RWPE2 (cell line): ENCODE measurements around the gene LIMS1.
"Not testable (repeated sequence)": the region's sequence is repeated elsewhere in the genome, so short reads cannot be mapped to it uniquely, and the experiment has no call there.

Experiments used
- ATAC-seq: fragments of 200-7000 bp; cut with Tn5 transposase; 3 replicates; pipeline ENCODE4 v1.9.1; 2021; ENCODE audit warnings: low read depth
- DNase-seq: peaks from one replicate; pipeline ENCODE4 v3.0.0-alpha.2; 2020; ENCODE audit warnings: low spot score
- H3K27ac ChIP-seq: fragments of 450-650 bp; 2 replicates; pipeline ENCODE4 v1.5.1; 2017; ENCODE audit warnings: mild to moderate bottlenecking; ENCODE audit not compliant: poor library complexity, severe bottlenecking
- H3K27me3 ChIP-seq: fragments of 250-450 bp; sonication (Bioruptor Pico); 2 replicates; pipeline ENCODE4 v1.5.1; 2021; ENCODE audit warnings: mild to moderate bottlenecking, moderate library complexity; ENCODE audit not compliant: insufficient read depth, poor library complexity, severe bottlenecking
- H3K36me3 ChIP-seq: fragments of 250-450 bp; sonication (Bioruptor Pico); 2 replicates; pipeline ENCODE4 v1.5.1; 2020; ENCODE audit warnings: low read depth, mild to moderate bottlenecking, moderate library complexity
- H3K4me1 ChIP-seq: fragments of 250-450 bp; sonication (Bioruptor Pico); 2 replicates; pipeline ENCODE4 v1.5.1; 2021; ENCODE audit warnings: mild to moderate bottlenecking, moderate library complexity; ENCODE audit not compliant: insufficient read depth, poor library complexity, severe bottlenecking
- H3K4me3 ChIP-seq: fragments of 250-450 bp; sonication (Bioruptor Pico); 2 replicates; pipeline ENCODE4 v1.5.1; 2021; ENCODE audit warnings: mild to moderate bottlenecking, moderate library complexity; ENCODE audit not compliant: severe bottlenecking
- H3K9me3 ChIP-seq: fragments of 250-450 bp; sonication (Bioruptor Pico); 2 replicates; pipeline ENCODE4 v1.5.1; 2021; ENCODE audit warnings: mild to moderate bottlenecking, moderate library complexity; ENCODE audit not compliant: severe bottlenecking

The LIMS1 gene

DNA sequence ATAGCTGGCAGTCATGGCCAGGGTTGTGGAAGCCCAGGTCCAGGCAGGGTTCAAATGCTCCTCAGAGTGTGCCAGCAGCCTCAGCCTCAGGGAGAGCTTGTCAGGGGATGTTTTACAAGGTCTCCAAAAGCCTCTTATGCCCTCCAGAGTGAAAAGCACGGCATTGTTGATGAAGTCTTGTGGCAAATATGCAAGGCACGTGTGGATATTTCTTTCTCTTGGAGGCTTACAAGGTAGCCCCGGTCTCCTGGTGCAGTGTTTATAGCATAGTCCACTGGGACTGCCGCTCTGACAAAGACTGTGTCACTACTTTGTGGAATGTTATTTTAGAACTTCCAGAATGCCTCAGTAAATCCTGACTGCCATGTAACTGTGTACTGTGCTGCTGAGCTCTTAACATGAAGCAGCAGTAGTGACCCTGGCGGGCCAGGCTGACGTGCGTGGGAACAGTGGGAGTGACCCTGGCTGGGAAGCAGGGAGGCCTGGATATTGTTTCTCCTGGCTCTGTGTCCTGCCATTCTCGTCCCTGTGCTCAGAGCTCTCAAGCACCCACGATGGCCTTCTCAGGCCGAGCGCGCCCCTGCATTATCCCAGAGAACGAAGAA, 120.4 kb downstream of the LIMS1 start:
- peak overlapping the region; percentile 19 for H3K27ac ChIP-seq
- peak; percentile 31 for ATAC-seq
- H3K36me3 ChIP-seq, H3K4me3 ChIP-seq, H3K9me3 ChIP-seq, DNase-seq, H3K27me3 ChIP-seq, H3K4me1 ChIP-seq: not testable (repeated sequence)

- H3K4me1 ChIP-seq, H3K27me3 ChIP-seq, H3K9me3 ChIP-seq, H3K27ac ChIP-seq, H3K36me3 ChIP-seq, H3K4me3 ChIP-seq, ATAC-seq, DNase-seq: not testable (repeated sequence)
These were observed 121.0 kb downstream of the LIMS1 start for GRCh38 chr2:108655270-108655669.

- not testable (repeated sequence) for H3K9me3 ChIP-seq, H3K27me3 ChIP-seq, H3K27ac ChIP-seq, DNase-seq, H3K4me3 ChIP-seq, H3K4me1 ChIP-seq, H3K36me3 ChIP-seq, ATAC-seq
These were observed 122.0 kb downstream of the LIMS1 start for GRCh38 chr2:108656282-108656681.

DNA sequence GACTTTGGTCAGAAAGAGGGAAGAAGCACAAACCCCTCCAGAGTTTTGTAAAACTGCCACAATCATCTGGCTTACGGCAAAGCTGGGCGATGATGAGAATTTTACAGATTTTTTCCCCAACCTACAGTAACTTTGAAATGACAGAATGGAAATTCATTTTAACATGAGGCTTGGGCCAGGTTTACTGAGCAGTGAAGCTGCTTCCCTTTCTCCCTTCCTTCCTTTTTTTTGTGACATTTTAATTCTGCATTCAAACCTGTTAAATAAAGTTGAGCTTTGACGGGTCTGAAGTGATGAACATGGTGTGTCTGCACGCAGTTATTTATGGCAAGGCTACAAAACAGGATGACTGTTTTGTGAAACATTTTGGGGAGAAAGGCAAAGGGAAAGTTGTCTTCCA, 123.2 kb downstream of the LIMS1 start:
- not testable (repeated sequence) for ATAC-seq, H3K27ac ChIP-seq, DNase-seq, H3K9me3 ChIP-seq, H3K27me3 ChIP-seq, H3K4me3 ChIP-seq, H3K36me3 ChIP-seq
- peaks cover 10% of the 10 kb centered on the region for H3K4me1 ChIP-seq

DNA sequence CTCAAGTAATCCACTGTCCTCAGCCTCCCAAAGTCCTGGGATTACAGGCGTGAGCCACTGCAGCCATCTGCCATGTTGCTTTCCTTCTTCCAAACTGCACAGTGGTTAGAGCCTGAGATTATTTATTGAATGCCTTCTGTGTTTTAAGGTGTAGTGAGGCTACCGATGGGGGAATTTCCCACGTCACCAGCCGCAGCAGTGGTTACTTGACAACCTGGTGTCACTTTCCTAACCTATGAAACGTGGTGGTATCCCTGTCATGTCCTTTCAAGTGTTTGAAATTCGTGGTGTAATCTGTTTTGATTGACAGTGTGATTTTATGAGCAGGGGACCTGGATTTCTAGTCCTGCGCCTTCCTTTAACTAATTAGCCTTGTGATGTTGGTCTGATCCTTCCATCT, 124.3 kb downstream of the LIMS1 start:
- ATAC-seq, H3K27ac ChIP-seq, H3K9me3 ChIP-seq, DNase-seq, H3K4me1 ChIP-seq, H3K4me3 ChIP-seq, H3K27me3 ChIP-seq, H3K36me3 ChIP-seq: not testable (repeated sequence)

DNA sequence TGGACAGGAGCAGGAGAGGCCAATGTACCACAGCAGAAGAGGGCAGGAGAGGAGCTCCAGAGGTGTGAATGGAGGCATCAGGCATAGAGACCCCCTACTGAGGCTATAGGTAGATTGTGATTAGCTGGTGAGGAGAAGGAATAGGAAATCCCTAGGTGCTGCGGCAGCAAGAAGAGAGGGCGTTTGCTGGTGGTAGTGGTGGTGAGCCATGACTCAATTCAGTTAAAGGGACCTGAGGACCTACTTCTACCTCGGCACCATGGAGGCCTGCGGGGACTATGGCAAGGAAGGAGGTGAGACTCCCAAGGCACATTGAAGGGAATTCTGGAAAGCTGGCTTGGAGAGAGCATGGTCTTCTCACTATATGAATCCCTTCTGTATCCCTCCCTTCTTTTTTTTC, 127.2 kb downstream of the LIMS1 start:
- H3K4me3 ChIP-seq, H3K4me1 ChIP-seq, H3K27me3 ChIP-seq, ATAC-seq, DNase-seq, H3K9me3 ChIP-seq, H3K36me3 ChIP-seq: not testable (repeated sequence)
- peak overlapping the region; percentile 21 for H3K27ac ChIP-seq

DNA sequence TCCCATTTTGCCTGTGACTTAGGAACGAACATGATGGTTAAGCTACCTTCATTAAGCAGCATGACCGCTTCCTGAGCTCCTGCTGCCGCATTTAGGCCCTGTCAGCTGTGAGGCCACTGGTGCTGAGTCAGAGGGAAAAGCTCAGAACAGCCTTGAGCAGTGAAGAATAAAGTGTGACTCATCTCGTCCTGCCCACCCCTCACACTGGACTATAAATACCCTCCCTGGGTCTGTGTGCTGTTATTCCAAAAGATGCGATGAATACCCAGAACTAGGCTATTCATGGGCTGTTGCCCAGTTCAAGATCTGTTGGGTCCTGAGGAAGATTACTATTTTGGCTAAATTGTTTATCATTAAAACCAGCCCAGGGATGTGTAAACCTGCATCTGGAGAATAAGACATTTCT, 127.9 kb downstream of the LIMS1 start:
- not testable (repeated sequence) for H3K9me3 ChIP-seq, DNase-seq, H3K36me3 ChIP-seq, H3K27me3 ChIP-seq, H3K4me1 ChIP-seq, H3K4me3 ChIP-seq
- ATAC-seq = peak; percentile 95
- H3K27ac ChIP-seq = peak overlapping the region; percentile 21

DNA sequence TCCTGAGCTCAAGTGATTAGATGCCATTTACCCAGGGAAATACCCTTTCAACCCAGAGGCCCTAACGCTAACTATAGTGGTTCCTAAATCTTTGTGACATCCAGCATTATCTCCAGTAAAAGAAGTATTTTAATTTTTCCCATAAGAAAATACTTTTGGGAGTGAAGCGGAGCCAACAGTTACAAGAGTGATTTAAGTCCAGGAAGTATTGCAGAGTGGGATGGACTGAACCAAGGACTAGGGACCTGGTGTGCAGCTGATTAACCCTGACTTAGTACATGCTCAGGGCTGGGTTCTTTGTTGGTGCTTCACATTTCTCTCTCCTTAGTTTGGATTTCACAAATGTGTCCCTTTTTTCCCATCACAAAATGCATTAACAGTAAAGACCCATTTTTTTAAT, 129.1 kb downstream of the LIMS1 start:
- ATAC-seq, H3K27ac ChIP-seq, DNase-seq, H3K36me3 ChIP-seq, H3K27me3 ChIP-seq, H3K9me3 ChIP-seq, H3K4me3 ChIP-seq, H3K4me1 ChIP-seq: not testable (repeated sequence)

DNA sequence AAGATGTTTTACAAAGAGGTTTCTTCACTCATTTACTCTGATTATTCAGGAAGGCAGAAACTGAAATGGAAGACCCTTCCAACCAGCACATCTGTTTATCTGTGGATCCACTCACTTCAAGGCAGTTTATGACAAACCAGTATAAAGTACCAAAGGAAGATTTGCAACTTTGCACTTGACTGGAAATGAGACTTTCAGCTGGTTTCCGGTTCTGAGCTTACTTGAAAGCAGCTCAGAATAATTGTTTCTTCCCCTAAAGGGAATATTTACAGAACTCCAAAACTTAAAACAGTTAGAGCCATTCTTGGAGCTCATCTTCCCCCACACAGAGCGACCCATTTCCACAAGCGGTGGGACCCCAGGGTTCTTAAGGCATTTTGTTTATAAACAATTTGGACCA, 129.8 kb downstream of the LIMS1 start:
- H3K27me3 ChIP-seq, H3K36me3 ChIP-seq, ATAC-seq, DNase-seq, H3K4me1 ChIP-seq, H3K27ac ChIP-seq, H3K4me3 ChIP-seq, H3K9me3 ChIP-seq: not testable (repeated sequence)

GRCh38 chr2:108664979-108665378, 130.7 kb downstream of the LIMS1 start:
- DNase-seq = not testable (repeated sequence)

DNA sequence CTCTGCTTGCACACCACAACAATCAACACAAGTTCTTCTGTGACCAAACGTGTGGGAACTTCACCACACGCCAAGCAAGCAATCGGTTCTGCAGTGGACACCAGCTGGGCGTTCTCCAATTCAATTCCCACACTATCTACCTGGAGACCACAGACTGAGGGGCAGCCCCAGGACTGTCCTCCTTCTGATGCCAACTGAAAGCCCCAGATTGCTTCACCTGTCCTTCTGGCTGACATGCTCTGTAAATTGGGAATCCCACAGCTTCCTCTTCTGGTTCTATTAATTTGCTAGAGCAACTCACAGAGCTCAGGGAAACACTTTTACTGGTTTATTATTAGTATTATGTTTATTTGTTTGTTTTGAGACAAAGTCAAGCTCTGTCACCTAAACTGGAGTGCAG, 131.7 kb downstream of the LIMS1 start:
- not testable (repeated sequence) for H3K27ac ChIP-seq, DNase-seq, H3K36me3 ChIP-seq, H3K4me1 ChIP-seq, H3K4me3 ChIP-seq, H3K9me3 ChIP-seq, H3K27me3 ChIP-seq, ATAC-seq

More at GRCh38 chr2:108664979-108665378, 130.7 kb downstream of the LIMS1 start:
- not testable (repeated sequence) for H3K4me1 ChIP-seq, H3K36me3 ChIP-seq, H3K9me3 ChIP-seq, H3K4me3 ChIP-seq, H3K27me3 ChIP-seq, H3K27ac ChIP-seq
- peak; percentile 62 for ATAC-seq

DNA sequence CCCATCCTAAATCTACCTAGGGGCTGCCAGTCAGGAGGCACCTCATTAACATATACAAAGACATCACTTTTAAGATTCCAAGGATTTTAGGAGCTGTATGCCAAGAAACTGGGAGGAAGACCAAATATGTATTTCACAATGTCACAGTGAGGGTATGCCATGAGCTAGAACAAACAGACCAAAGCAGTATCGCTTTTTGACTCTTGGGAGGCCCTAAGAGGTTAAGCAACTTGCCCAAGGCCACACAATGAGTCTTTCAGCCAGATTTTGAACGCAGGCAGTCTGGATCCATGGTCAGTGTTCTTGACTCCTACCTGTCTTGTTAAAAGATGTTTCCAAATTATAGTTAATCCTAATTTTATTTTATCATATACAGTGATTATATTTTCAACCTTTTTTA, 132.9 kb downstream of the LIMS1 start:
- not testable (repeated sequence) for H3K4me3 ChIP-seq, H3K27ac ChIP-seq, H3K4me1 ChIP-seq, H3K9me3 ChIP-seq, H3K27me3 ChIP-seq, ATAC-seq, DNase-seq, H3K36me3 ChIP-seq
